HG02981 (cell line): ENCODE results near the gene C6orf89.

Experiments used
- ATAC-seq: cut with Tn5 transposase; IDR thresholded peaks from one replicate; pipeline ENCODE4 v1.9.1; 2021; ENCODE audit warnings: mild to moderate bottlenecking, moderate library complexity; ENCODE audit not compliant: unreplicated experiment

The C6orf89 gene

GRCh38 chr6:36851626-36852025, 34.1 kb upstream of the C6orf89 start:
- no peak for ATAC-seq

DNA sequence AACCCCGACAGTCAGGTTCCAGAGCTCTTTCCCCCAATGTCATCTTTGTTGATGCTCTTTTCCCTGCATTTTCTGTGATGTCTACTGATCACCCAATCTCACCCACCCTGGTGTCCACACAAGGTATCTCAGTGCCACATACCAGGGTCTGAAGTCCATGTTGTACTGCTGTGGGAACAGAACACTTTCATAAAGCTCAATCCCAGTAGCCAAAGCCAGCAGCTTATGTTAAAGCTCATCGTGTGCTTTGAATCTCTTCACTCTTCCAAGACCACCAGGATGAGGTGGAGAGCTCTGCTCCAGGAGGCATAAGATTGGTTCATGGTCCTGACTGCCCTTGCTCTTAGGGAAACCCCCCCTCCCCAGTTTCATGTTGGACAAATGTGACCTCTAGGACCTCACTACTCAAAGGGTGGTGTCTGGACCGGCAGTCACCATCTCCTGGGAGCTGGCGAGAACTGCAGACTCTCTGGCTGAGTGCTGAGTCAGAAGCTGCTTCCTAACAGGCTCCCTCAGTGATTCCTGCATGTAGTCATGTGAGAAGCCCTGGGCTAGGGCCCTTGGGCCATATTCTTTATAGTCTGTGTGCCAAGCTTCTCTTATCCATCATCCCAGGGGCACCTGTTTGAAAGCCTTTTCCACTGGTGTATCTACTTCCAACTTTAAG, 33.1 kb upstream of the C6orf89 start:
- no peak for ATAC-seq

- ATAC-seq: no peak
Observed at GRCh38 chr6:36853325-36853724, 32.4 kb upstream of the C6orf89 start.

DNA sequence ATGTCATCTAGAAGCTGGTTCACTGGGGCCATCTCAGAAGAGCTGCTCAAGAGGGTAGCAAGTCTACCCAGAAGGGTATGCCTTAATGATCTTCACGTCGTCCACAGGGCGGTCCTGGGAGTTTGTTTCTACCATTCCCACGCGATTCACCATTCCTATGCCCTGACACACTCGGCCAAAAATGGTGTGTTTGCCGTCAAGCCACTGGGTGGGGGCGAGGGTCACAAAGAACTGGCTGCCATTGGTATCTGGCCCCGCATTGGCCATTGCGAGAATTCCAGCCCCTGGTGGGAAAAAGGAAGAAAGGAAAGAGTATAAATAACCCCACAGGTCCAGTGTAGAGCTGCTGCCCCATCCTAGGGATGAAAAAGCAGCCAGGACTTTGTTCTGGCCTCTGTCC, 30.0 kb upstream of the C6orf89 start:
- ATAC-seq: no peak

DNA sequence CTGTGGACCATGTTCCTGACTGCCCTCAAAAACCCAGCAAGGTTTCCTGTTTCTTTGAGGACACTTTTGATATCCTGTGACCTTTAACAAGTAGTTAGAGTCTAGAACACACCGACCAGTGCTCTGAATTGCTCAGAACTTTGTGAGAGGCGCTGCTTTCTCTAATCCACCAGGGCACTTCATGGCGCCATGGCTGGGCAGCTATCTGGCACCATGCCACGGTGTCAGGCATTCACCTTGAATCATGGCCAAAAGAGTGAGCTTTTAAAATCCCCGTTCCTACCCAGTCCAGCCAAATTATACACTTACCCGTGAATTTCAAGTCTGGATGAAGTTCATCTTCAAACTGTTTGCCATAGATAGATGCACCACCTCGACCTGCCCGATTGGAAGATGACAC, 29.5 kb upstream of the C6orf89 start:
- ATAC-seq: no peak

DNA sequence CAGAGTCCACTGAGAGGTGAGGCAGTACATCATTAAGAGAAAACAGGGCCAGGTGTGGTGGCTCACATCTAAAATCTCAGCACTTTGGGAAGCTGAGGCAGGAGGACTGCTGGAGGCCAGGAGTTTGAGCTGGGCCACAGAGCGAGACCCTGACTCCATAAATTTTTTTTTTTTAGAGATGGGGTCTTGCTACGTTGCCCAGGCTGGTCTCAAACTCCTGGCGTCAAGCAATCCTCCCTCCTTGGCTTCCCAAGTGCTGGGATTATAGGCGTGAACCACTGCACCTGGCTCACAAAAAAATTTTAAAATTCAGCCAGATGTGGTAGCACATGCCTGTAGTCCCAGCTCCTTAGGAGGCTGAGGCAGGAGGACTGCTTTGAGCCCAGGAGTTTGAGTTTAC, 28.4 kb upstream of the C6orf89 start:
- ATAC-seq: no peak

DNA sequence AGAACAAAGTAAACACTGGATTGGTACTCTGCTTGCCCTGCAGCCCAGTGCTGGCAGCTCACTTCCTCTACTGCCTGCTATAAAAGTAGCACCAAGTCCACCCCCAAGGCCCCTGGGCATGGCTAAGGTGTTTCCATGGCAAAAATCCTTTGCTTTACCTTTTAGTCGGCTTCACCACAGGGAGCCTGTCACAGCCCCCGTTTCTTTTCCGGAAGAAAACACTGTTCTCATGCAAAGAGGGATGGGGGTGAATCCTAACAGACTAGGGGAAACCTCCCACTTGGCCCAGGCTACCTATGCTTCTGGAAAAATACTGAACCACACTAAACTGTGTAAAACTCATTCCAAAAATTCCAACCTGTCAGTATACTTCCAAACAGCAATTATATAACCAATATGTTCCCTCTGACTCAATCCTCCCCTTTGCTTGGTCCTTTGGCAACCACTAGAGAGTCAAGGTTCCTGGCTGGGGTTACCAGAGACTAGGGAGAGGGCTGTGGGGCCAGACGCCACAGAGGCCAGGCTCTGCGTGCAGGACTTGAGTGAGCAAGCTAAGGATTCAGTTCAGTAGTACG, 27.3 kb upstream of the C6orf89 start:
- no peak for ATAC-seq

- no peak for ATAC-seq
Observed at GRCh38 chr6:36860126-36860525, 25.6 kb upstream of the C6orf89 start.

- no peak for ATAC-seq
Observed at GRCh38 chr6:36862164-36862847, 23.4 kb upstream of the C6orf89 start.

DNA sequence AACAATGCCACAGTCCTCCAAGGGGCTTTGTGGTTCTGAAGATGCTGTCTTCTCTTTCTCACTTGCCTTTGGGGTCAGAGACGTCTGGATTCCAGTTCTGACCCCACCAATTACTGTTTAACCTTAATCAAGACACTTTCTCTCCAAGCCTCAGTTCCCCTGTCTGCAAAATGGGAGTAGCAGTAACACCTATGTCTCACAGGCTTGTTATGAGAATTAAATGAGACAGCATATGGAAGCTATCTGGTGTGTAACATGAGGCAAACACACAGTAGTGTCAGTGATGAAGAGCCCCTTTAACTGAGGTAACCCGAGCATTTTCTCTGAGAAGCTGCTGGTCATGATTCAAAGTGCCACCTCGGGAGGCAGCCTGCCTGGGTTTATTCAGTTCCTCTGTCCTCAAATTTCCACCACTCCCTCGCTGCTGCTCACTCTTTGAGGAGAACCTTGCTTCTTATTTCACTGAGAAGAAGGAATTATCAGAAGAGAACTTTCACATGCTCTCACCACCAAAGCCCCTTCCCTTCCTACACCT, 22.8 kb upstream of the C6orf89 start:
- ATAC-seq: no peak

GRCh38 chr6:36863670-36864540, 21.8 kb upstream of the C6orf89 start:
- no peak for ATAC-seq

DNA sequence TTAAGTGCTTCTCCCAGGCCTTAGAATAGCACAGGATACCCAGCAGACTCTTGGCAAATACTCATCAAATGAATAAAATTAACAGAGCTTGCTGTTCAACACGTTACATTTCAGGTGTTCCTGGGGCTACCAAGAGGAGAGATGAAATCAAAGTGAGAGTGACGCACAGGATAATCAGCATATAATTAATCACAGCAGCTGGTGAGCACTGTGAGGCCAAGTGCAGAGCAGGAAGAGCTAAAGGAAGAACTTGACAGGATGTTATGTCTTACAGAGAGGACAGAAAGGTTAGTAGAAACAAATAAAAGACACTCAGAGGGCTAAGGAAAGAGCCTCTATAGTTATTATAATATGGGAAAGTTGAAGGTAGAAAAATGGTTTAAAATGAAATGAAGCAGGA, 19.9 kb upstream of the C6orf89 start:
- no peak for ATAC-seq

DNA sequence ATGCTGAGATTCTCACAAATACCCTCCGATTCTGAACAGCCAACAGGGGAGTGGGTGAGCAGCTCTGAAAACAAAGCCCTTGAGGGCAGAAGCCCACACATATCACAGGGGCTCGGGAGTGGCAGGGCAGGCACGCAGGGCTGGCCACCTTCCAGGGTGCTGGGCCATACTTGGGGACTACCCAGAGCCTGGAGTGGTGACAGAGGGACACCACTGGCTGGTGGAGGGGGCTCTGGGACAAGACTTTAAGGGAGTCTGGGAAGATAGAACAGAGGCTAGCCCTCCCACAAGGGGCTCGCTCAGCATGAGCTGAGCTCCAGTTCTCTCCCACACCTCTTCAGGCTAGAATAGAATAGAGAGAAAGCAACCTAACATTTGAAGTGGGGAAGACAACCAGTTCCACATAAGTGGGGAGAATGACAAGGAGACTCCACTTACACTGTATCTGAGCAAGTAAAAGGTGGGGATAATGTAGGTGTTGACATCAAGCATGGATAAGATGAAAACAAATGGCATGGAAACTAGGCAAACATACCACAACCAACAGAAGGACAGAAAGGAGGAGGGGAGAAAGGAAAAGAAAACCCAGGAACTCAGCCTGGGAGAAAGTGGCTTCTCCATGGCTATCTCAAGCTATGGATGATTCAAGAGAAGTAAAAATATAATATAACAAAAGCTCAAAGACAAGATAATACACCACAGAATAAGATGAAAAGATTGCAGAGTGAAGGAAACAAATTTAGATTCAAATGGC, 18.1 kb upstream of the C6orf89 start:
- no peak for ATAC-seq

GRCh38 chr6:36871686-36872085, 14.1 kb upstream of the C6orf89 start:
- ATAC-seq: no peak

GRCh38 chr6:36873115-36873514, 12.6 kb upstream of the C6orf89 start:
- no peak for ATAC-seq

DNA sequence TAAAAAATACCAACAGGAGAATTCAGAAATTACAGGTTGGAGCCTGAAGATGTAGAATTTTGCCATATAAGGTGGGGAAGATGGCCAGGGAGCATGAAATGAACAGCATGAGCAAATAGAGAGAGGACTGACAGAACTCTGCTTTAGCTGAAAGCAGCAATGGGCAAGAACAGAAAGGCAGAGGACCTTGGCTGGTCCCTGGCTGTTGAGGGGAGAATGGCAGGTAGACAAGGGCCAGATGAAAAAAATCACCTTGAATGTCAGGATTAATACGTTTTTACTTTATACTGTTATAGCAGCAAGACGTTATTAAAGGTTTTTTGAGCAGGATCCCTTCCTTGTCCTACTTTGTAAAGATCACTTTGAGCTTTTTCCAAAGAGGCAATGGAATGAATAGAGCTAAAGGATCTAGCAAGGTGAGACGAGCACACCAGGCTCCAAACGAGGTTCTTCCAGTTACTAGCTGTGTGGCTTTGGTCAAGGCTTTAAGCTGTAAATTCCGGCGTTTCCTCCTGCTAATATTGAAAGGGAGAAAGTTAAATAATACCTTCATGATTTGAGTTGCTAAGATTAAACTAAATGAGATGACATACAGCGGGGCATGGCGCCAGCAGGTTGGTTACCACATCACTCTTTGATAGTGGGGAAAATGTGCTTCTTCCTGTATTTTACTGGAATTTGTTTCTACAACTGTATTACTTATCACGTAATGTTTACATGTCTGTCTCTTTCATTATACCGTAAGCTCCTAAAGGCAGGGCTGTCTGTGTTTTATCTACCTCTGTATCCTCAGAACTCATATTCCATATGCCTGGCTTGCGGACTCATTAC, 11.9 kb upstream of the C6orf89 start:
- ATAC-seq: no peak

DNA sequence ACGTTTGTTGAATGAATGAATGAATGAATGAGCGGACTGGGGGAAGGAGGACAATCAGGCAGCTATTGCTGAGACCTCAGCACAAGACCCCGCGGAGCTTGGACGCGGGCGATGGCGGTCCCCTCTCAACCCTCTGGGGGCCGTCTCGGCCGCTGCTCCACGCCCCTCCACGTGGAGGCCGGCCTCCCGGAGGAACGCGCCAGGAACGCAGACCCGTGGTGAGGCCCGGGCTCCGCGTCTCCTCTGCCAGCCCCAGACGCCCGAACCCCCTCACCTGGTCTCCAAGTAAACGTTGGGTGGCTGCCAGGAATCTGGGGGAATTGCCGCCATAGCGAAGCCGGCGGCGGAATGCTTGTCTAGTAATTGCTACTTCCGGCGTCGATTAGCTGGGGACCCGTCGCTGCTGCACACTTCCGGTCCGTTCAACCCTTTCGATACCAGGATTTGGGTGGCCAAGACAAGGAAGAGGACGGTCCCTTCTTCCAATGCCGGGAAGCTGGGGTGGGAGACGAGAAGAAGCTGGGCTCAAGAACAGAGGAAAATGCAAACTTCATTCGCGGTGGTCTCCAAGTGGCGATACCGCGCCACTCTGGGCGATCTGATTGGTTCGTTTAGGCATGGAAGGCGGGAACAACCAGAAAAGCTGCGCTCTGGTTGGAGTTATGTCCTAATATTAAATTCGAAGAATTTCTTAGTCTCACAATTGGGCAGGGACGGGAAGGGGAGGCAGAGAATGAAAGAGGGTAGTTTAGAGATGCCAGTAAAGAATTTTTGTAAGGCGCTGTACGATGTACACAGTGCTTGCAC, 11.1 kb upstream of the C6orf89 start, which contains the start of gene PPIL1:
Gene PPIL1, minus strand, starts transcription at position 361 of the 807 bp plus-strand sequence. Its CDS starts 31 bp downstream, at position 330.
- ATAC-seq: peak; percentile 77

DNA sequence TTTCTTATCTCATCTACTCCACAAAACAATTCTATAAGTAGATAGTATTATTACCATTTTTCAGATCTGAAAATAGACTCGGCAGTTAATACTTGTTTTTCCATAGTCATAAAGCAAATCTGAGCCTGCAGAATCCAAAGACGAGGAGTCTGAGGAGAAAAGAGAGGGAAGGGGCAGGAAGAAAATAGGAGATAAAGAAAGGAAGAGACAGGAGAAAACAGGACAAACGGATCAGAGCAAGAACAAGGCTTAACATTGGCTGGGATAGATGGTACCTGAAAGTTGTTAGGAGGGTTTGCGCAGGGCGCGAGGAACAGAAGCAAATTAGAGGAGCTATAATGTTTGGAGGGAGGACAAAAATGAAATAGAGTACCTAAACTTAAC, 10.5 kb upstream of the C6orf89 start:
- ATAC-seq: no peak

GRCh38 chr6:36884610-36885009, 1.1 kb upstream of the C6orf89 start:
- no peak for ATAC-seq
